ES-I3 (cell line): ENCODE data around the gene BOC.

Experiments
- H3K36me3 ChIP-seq: 2 replicates; pipeline ENCODE4 v1.6.1; 2013; ENCODE audit warnings: mild to moderate bottlenecking, low read length, control low read depth, moderate library complexity; ENCODE audit not compliant: insufficient read depth
- H3K4me1 ChIP-seq: 2 replicates; pipeline ENCODE4 v1.6.1; 2013; ENCODE audit warnings: mild to moderate bottlenecking, control low read depth, low read length; ENCODE audit not compliant: insufficient read depth
- H3K9ac ChIP-seq: 2 replicates; pipeline ENCODE4 v1.6.1; 2013; ENCODE audit warnings: low read depth, mild to moderate bottlenecking, low read length, moderate library complexity
- H3K9me3 ChIP-seq: 2 replicates; pipeline ENCODE4 v1.6.1; 2013; ENCODE audit warnings: mild to moderate bottlenecking, low read length, moderate library complexity; ENCODE audit not compliant: control insufficient read depth, insufficient read depth

Gene BOC

GRCh38 chr3:113277941-113278598 lies 66.7 kb downstream of the BOC start:
- H3K36me3 ChIP-seq: no peaks in the 10 kb centered on the region
- no peak overlapping the region for H3K9ac ChIP-seq
- H3K4me1 ChIP-seq: peaks cover 9% of the 10 kb centered on the region
- no peaks in the 10 kb centered on the region for H3K9me3 ChIP-seq

- H3K9me3 ChIP-seq: no peaks in the 10 kb centered on the region
- peaks cover 9% of the 10 kb centered on the region for H3K4me1 ChIP-seq
- H3K9ac ChIP-seq: no peak overlapping the region
- H3K36me3 ChIP-seq: no peaks in the 10 kb centered on the region
Observed at GRCh38 chr3:113278599-113278955, 67.2 kb downstream of the BOC start.

GRCh38 chr3:113279686-113280085 lies 68.3 kb downstream of the BOC start:
- H3K9me3 ChIP-seq: no peaks in the 10 kb centered on the region
- H3K9ac ChIP-seq: no peak overlapping the region

GRCh38 chr3:113283306-113283705 lies 71.9 kb downstream of the BOC start:
- no peak overlapping the region for H3K9ac ChIP-seq
- H3K4me1 ChIP-seq: 0 out of 2 replicates have a peak, but pooled peaks cover 4% of the 10 kb centered on the region
- no peaks in the 10 kb centered on the region; the same call in 1 of the 2 replicates for H3K36me3 ChIP-seq
- no peaks in the 10 kb centered on the region for H3K9me3 ChIP-seq

More at GRCh38 chr3:113279686-113280085, 68.3 kb downstream of the BOC start:
- Histone ChIP-seq H3K36me3 (no peaks in the 10 kb centered on the region; the same call in 1 of the 2 replicates), H3K4me1 (peaks cover 9% of the 10 kb centered on the region)

- Histone ChIP-seq H3K36me3 (no peaks in the 10 kb centered on the region; the same call in 1 of the 2 replicates), H3K9ac (no peak overlapping the region), H3K9me3 (no peaks in the 10 kb centered on the region), H3K4me1 (0 out of 2 replicates have a peak, but pooled peaks cover 4% of the 10 kb centered on the region)
Observed at GRCh38 chr3:113284453-113285050, 73.2 kb downstream of the BOC start.

- no peaks in the 10 kb centered on the region for H3K9me3 ChIP-seq
- H3K4me1 ChIP-seq: 0 out of 2 replicates have a peak, but pooled peaks cover 4% of the 10 kb centered on the region
- H3K36me3 ChIP-seq: no peaks in the 10 kb centered on the region; the same call in 1 of the 2 replicates
- no peak overlapping the region for H3K9ac ChIP-seq
Observed at GRCh38 chr3:113285226-113285625, 73.9 kb downstream of the BOC start.

- Histone ChIP-seq H3K9ac (no peak overlapping the region), H3K4me1 (0 out of 2 replicates have a peak, but pooled peaks cover 4% of the 10 kb centered on the region), H3K9me3 (no peaks in the 10 kb centered on the region), H3K36me3 (no peaks in the 10 kb centered on the region; the same call in 1 of the 2 replicates)
Observed at GRCh38 chr3:113285741-113286140, 74.4 kb downstream of the BOC start.

- Histone ChIP-seq H3K4me1 (0 out of 2 replicates have a peak, but pooled peaks cover 4% of the 10 kb centered on the region), H3K9me3 (no peaks in the 10 kb centered on the region), H3K9ac (no peak overlapping the region), H3K36me3 (no peaks in the 10 kb centered on the region; the same call in 1 of the 2 replicates)
Observed at GRCh38 chr3:113286524-113286923, 75.2 kb downstream of the BOC start.

- H3K4me1 ChIP-seq: 0 out of 2 replicates have a peak, but pooled peaks cover 4% of the 10 kb centered on the region
- H3K36me3 ChIP-seq: no peaks in the 10 kb centered on the region; the same call in 1 of the 2 replicates
- no peak overlapping the region for H3K9ac ChIP-seq
- H3K9me3 ChIP-seq: no peaks in the 10 kb centered on the region
Observed at GRCh38 chr3:113287111-113287802, 75.9 kb downstream of the BOC start.

GRCh38 chr3:113287803-113288648 lies 76.7 kb downstream of the BOC start:
- no peaks in the 10 kb centered on the region for H3K9me3 ChIP-seq
- no peak overlapping the region for H3K9ac ChIP-seq
- 0 out of 2 replicates have a peak, but pooled peaks cover 4% of the 10 kb centered on the region for H3K4me1 ChIP-seq
- no peaks in the 10 kb centered on the region; the same call in 1 of the 2 replicates for H3K36me3 ChIP-seq

GRCh38 chr3:113288881-113289280 lies 77.5 kb downstream of the BOC start:
- Histone ChIP-seq H3K36me3 (no peaks in the 10 kb centered on the region; the same call in 1 of the 2 replicates), H3K4me1 (0 out of 2 replicates have a peak, but pooled peaks cover 4% of the 10 kb centered on the region), H3K9ac (no peak overlapping the region), H3K9me3 (no peaks in the 10 kb centered on the region)

- Histone ChIP-seq H3K4me1 (0 out of 2 replicates have a peak, but pooled peaks cover 4% of the 10 kb centered on the region), H3K9me3 (no peaks in the 10 kb centered on the region), H3K9ac (no peak overlapping the region), H3K36me3 (no peaks in the 10 kb centered on the region)
Observed at GRCh38 chr3:113291572-113291971, 80.2 kb downstream of the BOC start.

GRCh38 chr3:113292933-113293332 lies 81.6 kb downstream of the BOC start:
- Histone ChIP-seq H3K36me3 (no peaks in the 10 kb centered on the region), H3K9me3 (no peaks in the 10 kb centered on the region), H3K9ac (no peak overlapping the region), H3K4me1 (peaks cover 5% of the 10 kb centered on the region; the same call in 1 of the 2 replicates)

- Histone ChIP-seq H3K4me1 (peaks cover 5% of the 10 kb centered on the region; the same call in 1 of the 2 replicates), H3K9me3 (no peaks in the 10 kb centered on the region), H3K36me3 (no peaks in the 10 kb centered on the region), H3K9ac (no peak overlapping the region)
Observed at GRCh38 chr3:113293348-113293747, 82.0 kb downstream of the BOC start.
